NCI-H146 treated with DMSO at 0.1 percent for 48 hours (cell line): Measurements from ENCODE around the gene SGCG.
"Not testable (repeated sequence)": the region's sequence is repeated elsewhere in the genome, so short reads cannot be mapped to it uniquely, and the experiment has no call there.

Source experiments
- DNase-seq: peaks from one replicate; lab custom pipeline; 2025; ENCODE audit not compliant: unreplicated experiment; lab: John Stamatoyannopoulos, UW

Gene SGCG

GRCh38 chr13:23205807-23206206 lies 25.0 kb downstream of the SGCG start:
- no peak for DNase-seq

GRCh38 chr13:23212671-23213070 lies 31.9 kb downstream of the SGCG start:
- no peak for DNase-seq

GRCh38 chr13:23231241-23231640 lies 50.5 kb downstream of the SGCG start:
- DNase-seq: no peak

- no peak for DNase-seq
Observed at GRCh38 chr13:23235994-23236393, 55.2 kb downstream of the SGCG start.

- no peak for DNase-seq
Observed at GRCh38 chr13:23243066-23243465, 62.3 kb downstream of the SGCG start.

- not testable (repeated sequence) for DNase-seq
Observed at GRCh38 chr13:23248410-23248809, 67.6 kb downstream of the SGCG start.

- DNase-seq: no peak
Observed at GRCh38 chr13:23254506-23254905, 73.7 kb downstream of the SGCG start.

GRCh38 chr13:23267571-23267970 lies 86.8 kb downstream of the SGCG start:
- no peak for DNase-seq

- no peak for DNase-seq
Observed at GRCh38 chr13:23268441-23268840, 87.7 kb downstream of the SGCG start.

- DNase-seq: no peak
Observed at GRCh38 chr13:23271331-23271730, 90.6 kb downstream of the SGCG start.

- no peak for DNase-seq
Observed at GRCh38 chr13:23273498-23273897, 92.7 kb downstream of the SGCG start.

- DNase-seq: no peak
Observed at GRCh38 chr13:23279321-23279720, 98.5 kb downstream of the SGCG start.

GRCh38 chr13:23288564-23288963 lies 107.8 kb downstream of the SGCG start:
- no peak for DNase-seq

GRCh38 chr13:23288995-23289394 lies 108.2 kb downstream of the SGCG start:
- no peak for DNase-seq

GRCh38 chr13:23289917-23290357 lies 109.2 kb downstream of the SGCG start:
- no peak for DNase-seq

- no peak for DNase-seq
Observed at GRCh38 chr13:23292586-23292985, 111.8 kb downstream of the SGCG start.

GRCh38 chr13:23314837-23315236 lies 134.1 kb downstream of the SGCG start:
- not testable (repeated sequence) for DNase-seq

- DNase-seq: no peak
Observed at GRCh38 chr13:23319883-23320224, 139.1 kb downstream of the SGCG start.

GRCh38 chr13:23320926-23321534 lies 140.3 kb downstream of the SGCG start:
- no peak for DNase-seq

- no peak for DNase-seq
Observed at GRCh38 chr13:23321535-23322241, 140.9 kb downstream of the SGCG start.

GRCh38 chr13:23322353-23323336 lies 141.9 kb downstream of the SGCG start:
- DNase-seq: peak; percentile 55
